ENCODE data around the gene HDAC3. TPM values are rescaled to one million over a fixed set of nuclear protein-coding genes. Genes with fewer than 3 reads are reported as not detected.
A peak's percentile ranks its signal among the peaks of the same experiment; 100 is the strongest.

The HDAC3 gene
- total RNA-seq, result 49.8 TPM

- peak; percentile 84 to 89 (median 88) for DNase-seq (ENCODE audit: low read depth in 2 of 3, low spot score in 2 of 3)
Measured at GRCh38 chr5:141636413-141637122, at the start of gene HDAC3, which contains the start of gene RELL2. Gene HDAC3, minus strand, starts transcription at chr5:141636849. Its CDS starts 59 bp downstream, at chr5:141636790. Gene RELL2, plus strand, starts transcription at chr5:141636997. Its CDS starts 1,229 bp downstream, at chr5:141638226.

DNA sequence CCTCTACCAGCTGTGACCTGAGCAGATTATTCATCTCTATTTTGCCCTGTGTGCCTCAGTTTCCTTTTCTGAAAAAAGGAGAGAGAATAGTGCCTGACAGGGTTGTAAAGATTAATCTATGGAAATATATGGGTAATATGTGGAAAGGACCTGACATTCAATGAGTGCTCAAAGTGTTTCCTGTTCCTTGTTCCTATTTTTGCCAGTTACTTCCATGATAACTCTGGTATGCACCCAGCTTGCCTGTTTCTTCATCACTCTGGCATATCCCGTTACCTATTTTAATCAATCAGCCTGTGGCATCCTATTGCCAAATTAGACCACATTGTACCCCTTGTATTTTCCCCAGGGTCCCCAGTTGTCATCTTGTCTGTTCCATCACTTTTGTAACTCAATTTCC lies 48.9 kb upstream of the HDAC3 start:
- DNase-seq (ENCODE audit: low read depth in 2 of 3, low spot score in 2 of 3), result no peak

GRCh38 chr5:141683596-141684141 lies 47.0 kb upstream of the HDAC3 start:
- no peak for DNase-seq (ENCODE audit: low read depth in 2 of 3, low spot score in 2 of 3)

- peak in 2 of 3 donors; percentile 44 to 62 for DNase-seq (ENCODE audit: low read depth in 2 of 3, low spot score in 2 of 3)
Measured at GRCh38 chr5:141681695-141682641, 45.3 kb upstream of the HDAC3 start, which contains the start of gene ARAP3. Gene ARAP3, minus strand, starts transcription at chr5:141682230. Its CDS starts 1,744 bp downstream, at chr5:141680486.

- no peak for DNase-seq (ENCODE audit: low read depth in 2 of 3, low spot score in 2 of 3)
Measured at GRCh38 chr5:141681295-141681694, 44.6 kb upstream of the HDAC3 start.

DNA sequence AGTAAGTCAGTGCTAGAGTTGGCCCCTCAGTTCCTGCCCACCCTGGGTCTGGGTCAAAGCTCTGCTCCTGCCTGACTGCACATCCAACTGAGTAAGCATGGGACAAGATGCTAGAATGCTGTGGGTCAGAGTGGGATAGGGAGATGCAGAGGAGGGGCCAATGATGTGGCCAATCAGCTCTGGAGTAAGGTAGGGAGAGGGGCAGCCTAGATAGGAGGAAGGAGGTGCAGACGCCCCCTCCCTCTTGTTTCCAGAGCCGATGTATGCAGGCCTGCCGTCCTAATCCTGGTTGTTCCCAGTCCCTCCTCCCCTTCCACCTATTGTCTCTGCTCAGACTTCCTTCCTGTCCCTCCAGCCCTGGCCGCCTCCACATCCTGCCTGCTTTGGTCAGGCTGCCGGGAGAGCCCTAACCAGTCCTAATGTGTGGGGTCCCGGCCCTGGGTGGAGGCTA lies 44.1 kb upstream of the HDAC3 start:
- DNase-seq (ENCODE audit: low read depth in 2 of 3, low spot score in 2 of 3), result no peak

- no peak for DNase-seq (ENCODE audit: low read depth in 2 of 3, low spot score in 2 of 3)
Measured at GRCh38 chr5:141680178-141680577, 43.5 kb upstream of the HDAC3 start.

DNA sequence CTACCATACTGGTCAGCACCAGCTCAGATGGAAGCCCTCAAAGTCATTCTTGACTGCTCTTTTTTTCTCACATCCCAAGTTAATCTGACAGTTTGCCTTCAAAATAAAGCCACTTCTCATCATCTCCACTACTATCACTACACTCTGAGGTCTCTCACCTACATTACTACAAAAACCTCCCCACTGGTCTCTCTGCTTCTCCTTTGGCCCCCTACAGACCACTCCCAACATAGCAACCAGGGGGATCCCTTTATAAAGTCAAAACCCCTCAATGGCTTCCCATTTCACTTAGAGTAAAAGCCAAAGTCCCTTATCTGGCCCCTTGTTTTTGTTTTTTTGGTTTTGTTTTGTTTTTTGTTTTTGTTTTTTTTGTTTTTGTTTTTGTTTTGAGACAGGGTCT lies 40.8 kb upstream of the HDAC3 start:
- DNase-seq (ENCODE audit: low read depth in 2 of 3, low spot score in 2 of 3), result peak in 1 of 3 donors; percentile 71

- no peak for DNase-seq (ENCODE audit: low read depth in 2 of 3, low spot score in 2 of 3)
Measured at GRCh38 chr5:141675672-141676071, 39.0 kb upstream of the HDAC3 start.

GRCh38 chr5:141674747-141675146 lies 38.1 kb upstream of the HDAC3 start:
- no peak for DNase-seq (ENCODE audit: low read depth in 2 of 3, low spot score in 2 of 3)

- DNase-seq (ENCODE audit: low read depth in 2 of 3, low spot score in 2 of 3), result no peak
Measured at GRCh38 chr5:141672841-141673813, 36.5 kb upstream of the HDAC3 start.

- DNase-seq (ENCODE audit: low read depth in 2 of 3, low spot score in 2 of 3), result no peak
Measured at GRCh38 chr5:141672071-141672840, 35.6 kb upstream of the HDAC3 start.

- DNase-seq (ENCODE audit: low read depth in 2 of 3, low spot score in 2 of 3), result no peak
Measured at GRCh38 chr5:141669520-141669919, 32.9 kb upstream of the HDAC3 start.

- no peak for DNase-seq (ENCODE audit: low read depth in 2 of 3, low spot score in 2 of 3)
Measured at GRCh38 chr5:141668601-141669265, 32.1 kb upstream of the HDAC3 start.

- no peak for DNase-seq (ENCODE audit: low read depth in 2 of 3, low spot score in 2 of 3)
Measured at GRCh38 chr5:141665995-141666940, 29.6 kb upstream of the HDAC3 start.

GRCh38 chr5:141664733-141665461 lies 28.2 kb upstream of the HDAC3 start:
- peak; percentile 52 to 88 (median 79) for DNase-seq (ENCODE audit: low read depth in 2 of 3, low spot score in 2 of 3)

- no peak for DNase-seq (ENCODE audit: low read depth in 2 of 3, low spot score in 2 of 3)
Measured at GRCh38 chr5:141663506-141663905, 26.9 kb upstream of the HDAC3 start.

Measured in hematopoietic multipotent progenitor cell (in vitro differentiated cells).